Activated CD4-positive, alpha-beta T cell treated with anti-CD3 and anti-CD28 coated beads for 1 hour (primary cell): Measurements from ENCODE around the gene SOD1.
"Not testable (repeated sequence)": the region's sequence is repeated elsewhere in the genome, so short reads cannot be mapped to it uniquely, and the experiment has no call there.

Experiments used
- DNase-seq: peaks from one replicate; pipeline ENCODE4 v3.0.0-alpha.2; 2020

The SOD1 gene

GRCh38 chr21:31656199-31657095 is 3.0 kb upstream of the SOD1 start:
- no peak for DNase-seq

GRCh38 chr21:31658053-31658452 is 1.4 kb upstream of the SOD1 start:
- DNase-seq, result no peak

GRCh38 chr21:31659286-31659535 is 282 bp upstream of the SOD1 start:
- no peak for DNase-seq

GRCh38 chr21:31660259-31660565 is 719 bp downstream of the SOD1 start:
- no peak for DNase-seq

- DNase-seq, result no peak
Observed at GRCh38 chr21:31660591-31660990, 1.1 kb downstream of the SOD1 start.

- no peak for DNase-seq
Observed at GRCh38 chr21:31663584-31664249, 4.2 kb downstream of the SOD1 start.

GRCh38 chr21:31665397-31665796 is 5.9 kb downstream of the SOD1 start:
- no peak for DNase-seq

GRCh38 chr21:31665869-31666268 is 6.4 kb downstream of the SOD1 start:
- not testable (repeated sequence) for DNase-seq

- DNase-seq, result no peak
Observed at GRCh38 chr21:31666445-31667010, 7.0 kb downstream of the SOD1 start.

- no peak for DNase-seq
Observed at GRCh38 chr21:31667132-31667531, 7.6 kb downstream of the SOD1 start.

- no peak for DNase-seq
Observed at GRCh38 chr21:31667639-31668038, 8.1 kb downstream of the SOD1 start.

- DNase-seq, result no peak
Observed at GRCh38 chr21:31668651-31669491, 9.4 kb downstream of the SOD1 start.

- no peak for DNase-seq
Observed at GRCh38 chr21:31670070-31670469, 10.6 kb downstream of the SOD1 start.

GRCh38 chr21:31671146-31671716 is 11.7 kb downstream of the SOD1 start:
- no peak for DNase-seq

- no peak for DNase-seq
Observed at GRCh38 chr21:31671931-31672330, 12.4 kb downstream of the SOD1 start.

- no peak for DNase-seq
Observed at GRCh38 chr21:31673321-31673912, 13.9 kb downstream of the SOD1 start.

GRCh38 chr21:31675318-31675717 is 15.8 kb downstream of the SOD1 start:
- no peak for DNase-seq

GRCh38 chr21:31675960-31676359 is 16.5 kb downstream of the SOD1 start:
- no peak for DNase-seq

- no peak for DNase-seq
Observed at GRCh38 chr21:31677047-31677446, 17.6 kb downstream of the SOD1 start.

GRCh38 chr21:31678478-31678877 is 19.0 kb downstream of the SOD1 start:
- no peak for DNase-seq

GRCh38 chr21:31682620-31683019 is 23.1 kb downstream of the SOD1 start:
- DNase-seq, result no peak

GRCh38 chr21:31683029-31683428 is 23.5 kb downstream of the SOD1 start:
- DNase-seq, result no peak

GRCh38 chr21:31684918-31685317 is 25.4 kb downstream of the SOD1 start:
- DNase-seq, result no peak
